ENCODE results near the gene CRYBB1. TPM values are rescaled to one million over a fixed set of nuclear protein-coding genes. Genes with fewer than 3 reads are reported as not detected.

CRYBB1 gene
- total and polyA plus RNA-seq, 2 of the 13 experiments (the other 11 are each of a cell fraction or from before 2014, with no cell fraction given): not detected

DNA sequence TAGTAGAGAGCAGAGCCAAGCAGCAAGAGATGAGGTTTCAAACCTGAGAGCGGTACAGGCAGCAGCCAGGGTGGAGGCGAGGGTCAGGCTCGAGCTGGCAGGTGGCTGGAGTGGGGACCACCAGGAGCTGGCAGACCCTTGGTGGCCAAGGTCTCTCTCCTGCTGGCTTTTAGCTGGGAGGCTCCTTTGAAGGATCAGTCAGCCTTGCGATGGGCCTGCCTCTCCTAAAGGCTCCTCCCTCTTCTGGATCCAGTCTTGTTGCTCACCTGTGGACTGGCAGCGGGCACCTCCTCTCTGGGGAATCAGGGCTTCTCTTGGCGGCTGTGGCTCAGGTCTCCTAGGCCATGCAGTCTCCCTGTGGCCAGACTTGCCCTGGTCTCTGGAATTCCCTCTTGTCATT, 52.6 kb downstream of the CRYBB1 start:
- in situ Hi-C loops (cut with HindIII; ENCODE audit: extremely low pct_ligation_motif_present, low pct_unique_long_range_greater_than_20kb) (no loop called here), intact Hi-C loops (cut with micrococcal nuclease; ENCODE audit: unreplicated experiment) (no loop called here)
- Histone ChIP-seq H3K27me3 (ENCODE audit: control insufficient read depth in 1 of 2, insufficient read depth in 2 of 2, low read length in 2 of 2) (no peaks in the 10 kb centered on the region), H3K27ac (ENCODE audit: extremely low read length, insufficient read depth, low read length) (no peak overlapping the region), H3K9me3 (ENCODE audit: low read length) (no peaks in the 10 kb centered on the region), H3K79me2 (ENCODE audit: insufficient read depth, low read length) (no peaks in the 10 kb centered on the region), H3K36me3 (replicated peaks in 1 of 2; ENCODE audit: control insufficient read depth in 1 of 2, insufficient read depth in 2 of 2, low read length in 2 of 2) (peaks cover 0 to 3% of the 10 kb centered on the region in 2 experiments; a peak in 1 of 5 replicates), H4K20me1 (ENCODE audit: insufficient read depth, low read length) (no peaks in the 10 kb centered on the region), H3K4me1 (ENCODE audit: insufficient read depth, low read length) (no peaks in the 10 kb centered on the region), H3K4me3 (replicated peaks in 1 of 3; ENCODE audit: insufficient read depth in 1 of 3, low read depth in 2 of 3, low read length in 3 of 3) (no peak overlapping the region), H2AFZ (ENCODE audit: low read length) (no peak overlapping the region), H3K4me2 (ENCODE audit: low read depth, low read length) (no peak overlapping the region), H3K9ac (ENCODE audit: insufficient read depth, low read depth, low read length) (no peak overlapping the region)
- WGBS (ENCODE audit: low lambda C conversion rate): 98% methylated on average over 5 of the region's 6 CpGs
- DNase-seq (ENCODE audit: low spot score): no peak
- BruUV-seq (replicated peaks): no TSS peak
- ChIA-PET CTCF (ENCODE audit: low intra/inter-chr PET ratio, low total read pairs) (no interaction called here), POLR2A (no interaction called here)
- TF ChIP-seq RFX1 (IDR thresholded peaks at IDR 0.05): no peak
- no peak for TF ChIP-seq GFI1 (CRISPR knock-in tag; IDR thresholded peaks at IDR 0.05; ENCODE audit: borderline replicate concordance)
- TF ChIP-seq, protein P1, sequence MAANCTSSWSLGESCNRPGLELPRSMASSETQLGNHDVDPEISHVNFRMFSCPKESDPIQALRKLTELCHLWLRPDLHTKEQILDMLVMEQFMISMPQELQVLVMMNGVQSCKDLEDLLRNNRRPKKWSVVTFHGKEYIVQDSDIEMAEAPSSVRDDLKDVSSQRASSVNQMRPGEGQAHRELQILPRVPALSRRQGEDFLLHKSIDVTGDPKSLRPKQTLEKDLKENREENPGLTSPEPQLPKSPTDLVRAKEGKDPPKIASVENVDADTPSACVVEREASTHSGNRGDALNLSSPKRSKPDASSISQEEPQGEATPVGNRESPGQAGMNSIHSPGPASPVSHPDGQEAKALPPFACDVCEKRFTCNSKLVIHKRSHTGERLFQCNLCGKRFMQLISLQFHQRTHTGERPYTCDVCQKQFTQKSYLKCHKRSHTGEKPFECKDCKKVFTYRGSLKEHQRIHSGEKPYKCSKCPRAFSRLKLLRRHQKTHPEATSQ (CRISPR knock-in tag; IDR thresholded peaks at IDR 0.05; ENCODE audit: borderline replicate concordance): no peak
- TF ChIP-seq, protein P2, sequence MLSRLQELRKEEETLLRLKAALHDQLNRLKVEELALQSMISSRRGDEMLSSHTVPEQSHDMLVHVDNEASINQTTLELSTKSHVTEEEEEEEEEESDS (CRISPR knock-in tag; IDR thresholded peaks at IDR 0.05; ENCODE audit: borderline replicate concordance): no peak
- TF ChIP-seq ZNF446 (CRISPR knock-in tag; IDR thresholded peaks at IDR 0.05): no peak
- TF ChIP-seq SMAD9 (CRISPR knock-in tag; IDR thresholded peaks at IDR 0.05): no peak
- no peak for TF ChIP-seq ISL2 (CRISPR knock-in tag; IDR thresholded peaks at IDR 0.05)
- TF ChIP-seq HNF4G (IDR thresholded peaks at IDR 0.05; ENCODE audit: borderline replicate concordance, low read depth, low read length): no peak
- no peak for TF ChIP-seq HNF4G (CRISPR knock-in tag; IDR thresholded peaks at IDR 0.05; ENCODE audit: borderline replicate concordance, low read depth)
- no peak for TF ChIP-seq RFXAP (CRISPR knock-in tag; IDR thresholded peaks at IDR 0.05; ENCODE audit: borderline replicate concordance)
- no peak for TF ChIP-seq ZNF850 (CRISPR knock-in tag; conservative IDR thresholded peaks at IDR 0.05)
- ATAC-seq: no peak
- FAIRE-seq: no peak
